ENCODE data around the gene RPP30.
"Not testable (repeated sequence)": the region's sequence is repeated elsewhere in the genome, so short reads cannot be mapped to it uniquely, and the experiment has no call there.

The RPP30 gene

GRCh38 chr10:90888387-90888786 is 16.6 kb downstream of the RPP30 start:
- H3K9me2 ChIP-seq (replicated peaks; ENCODE audit: insufficient read depth, low read length) = no peaks in the 10 kb centered on the region
- H3K36me3 ChIP-seq (ENCODE audit: low read length) = peaks cover 24% of the 10 kb centered on the region; the same call in 1 of the 2 replicates
- H3K9ac ChIP-seq (ENCODE audit: low read length) = no peak overlapping the region
- no peak for TF ChIP-seq EZH2phosphoT487 (conservative IDR thresholded peaks at IDR 0.05; ENCODE audit: low read length)
- H3F3A ChIP-seq (ENCODE audit: insufficient read depth) = no peaks in the 10 kb centered on the region
- H3K4me3 ChIP-seq (ENCODE audit: insufficient read depth, low read length, poor library complexity, severe bottlenecking) = no peak overlapping the region
- H3K79me2 ChIP-seq (ENCODE audit: insufficient read depth, low read length) = no peaks in the 10 kb centered on the region
- no peak overlapping the region for H3K27ac ChIP-seq (ENCODE audit: low read depth, low read length)
- no peak overlapping the region for H2AFZ ChIP-seq (ENCODE audit: low read depth, low read length, severe bottlenecking)
- no peak overlapping the region for H3K4me2 ChIP-seq (ENCODE audit: low read depth, low read length, poor library complexity, severe bottlenecking)
- H3K27me3 ChIP-seq (ENCODE audit: low read length) = no peaks in the 10 kb centered on the region
- no peaks in the 10 kb centered on the region for H4K20me1 ChIP-seq (ENCODE audit: low read depth, low read length)
- H3K9me3 ChIP-seq (ENCODE audit: insufficient read depth, low read length) = no peaks in the 10 kb centered on the region

DNA sequence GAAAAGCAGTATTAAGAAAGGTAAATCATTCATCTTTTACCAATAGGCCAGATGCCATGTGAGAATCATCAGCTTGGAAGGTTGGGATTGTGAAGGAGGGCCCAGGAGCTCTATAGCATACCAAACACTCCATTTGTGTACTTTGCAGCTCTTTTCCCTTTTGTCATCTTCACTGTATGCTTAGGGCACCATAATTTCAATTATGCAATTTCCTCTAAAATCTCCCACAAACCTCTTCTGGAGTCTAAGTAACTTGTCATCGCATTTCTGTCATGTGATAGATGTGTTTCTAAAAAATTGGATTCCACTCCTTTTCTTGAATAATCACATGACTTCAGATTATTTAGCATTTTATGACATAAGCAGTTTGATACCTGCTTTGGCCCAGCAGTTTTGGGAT is 17.9 kb downstream of the RPP30 start:
- Histone ChIP-seq H3K9me3 (ENCODE audit: insufficient read depth, low read length) (no peaks in the 10 kb centered on the region), H3K9me2 (replicated peaks; ENCODE audit: insufficient read depth, low read length) (no peaks in the 10 kb centered on the region), H3K27ac (ENCODE audit: low read depth, low read length) (no peak overlapping the region), H3K4me3 (ENCODE audit: insufficient read depth, low read length, poor library complexity, severe bottlenecking) (no peak overlapping the region), H4K20me1 (ENCODE audit: low read depth, low read length) (no peaks in the 10 kb centered on the region), H2AFZ (ENCODE audit: low read depth, low read length, severe bottlenecking) (no peak overlapping the region), H3K9ac (ENCODE audit: low read length) (no peak overlapping the region), H3K79me2 (ENCODE audit: insufficient read depth, low read length) (no peaks in the 10 kb centered on the region), H3K36me3 (ENCODE audit: low read length) (peaks cover 24% of the 10 kb centered on the region; the same call in 1 of the 2 replicates), H3K4me2 (ENCODE audit: low read depth, low read length, poor library complexity, severe bottlenecking) (no peak overlapping the region), H3K27me3 (ENCODE audit: low read length) (no peaks in the 10 kb centered on the region), H3F3A (ENCODE audit: insufficient read depth) (no peaks in the 10 kb centered on the region)
- no peak for TF ChIP-seq CTCF (IDR thresholded peaks at IDR 0.05; ENCODE audit: insufficient read depth, low read length, poor library complexity, severe bottlenecking)
- TF ChIP-seq EZH2phosphoT487 (conservative IDR thresholded peaks at IDR 0.05; ENCODE audit: low read length) = no peak

DNA sequence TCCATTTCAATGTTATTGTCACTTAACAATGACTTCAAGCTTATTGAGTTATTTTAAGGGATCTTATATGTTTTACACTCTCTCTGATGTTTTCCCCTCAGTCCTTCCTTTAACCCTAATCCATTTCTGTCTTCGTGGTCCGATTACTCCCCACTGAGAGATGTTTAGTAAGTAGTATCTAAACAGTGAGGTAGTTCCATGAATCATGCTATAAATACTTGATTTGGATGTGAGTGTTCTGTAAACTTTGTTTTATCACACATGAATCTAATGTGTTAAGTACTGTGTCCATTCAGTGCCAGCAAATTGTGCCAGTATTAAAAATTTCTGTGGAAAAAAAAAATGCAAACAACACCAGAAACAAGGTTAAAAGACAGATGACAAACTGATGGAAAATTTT is 18.6 kb downstream of the RPP30 start:
- H3K9me2 ChIP-seq (replicated peaks; ENCODE audit: insufficient read depth, low read length) = no peaks in the 10 kb centered on the region
- no peak overlapping the region for H3K4me2 ChIP-seq (ENCODE audit: low read depth, low read length, poor library complexity, severe bottlenecking)
- no peaks in the 10 kb centered on the region for H3K27me3 ChIP-seq (ENCODE audit: low read length)
- TF ChIP-seq EZH2phosphoT487 (conservative IDR thresholded peaks at IDR 0.05; ENCODE audit: low read length) (no peak), CTCF (IDR thresholded peaks at IDR 0.05; ENCODE audit: insufficient read depth, low read length, poor library complexity, severe bottlenecking) (no peak)
- no peak overlapping the region for H2AFZ ChIP-seq (ENCODE audit: low read depth, low read length, severe bottlenecking)
- H4K20me1 ChIP-seq (ENCODE audit: low read depth, low read length) = 0 out of 2 replicates have a peak, but pooled peaks cover 6% of the 10 kb centered on the region
- no peak overlapping the region for H3K4me3 ChIP-seq (ENCODE audit: insufficient read depth, low read length, poor library complexity, severe bottlenecking)
- no peaks in the 10 kb centered on the region for H3K9me3 ChIP-seq (ENCODE audit: insufficient read depth, low read length)
- H3K9ac ChIP-seq (ENCODE audit: low read length) = no peak overlapping the region
- no peaks in the 10 kb centered on the region for H3F3A ChIP-seq (ENCODE audit: insufficient read depth)
- H3K79me2 ChIP-seq (ENCODE audit: insufficient read depth, low read length) = no peaks in the 10 kb centered on the region
- H3K27ac ChIP-seq (ENCODE audit: low read depth, low read length) = no peak overlapping the region
- peaks cover 23% of the 10 kb centered on the region; the same call in 1 of the 2 replicates for H3K36me3 ChIP-seq (ENCODE audit: low read length)

DNA sequence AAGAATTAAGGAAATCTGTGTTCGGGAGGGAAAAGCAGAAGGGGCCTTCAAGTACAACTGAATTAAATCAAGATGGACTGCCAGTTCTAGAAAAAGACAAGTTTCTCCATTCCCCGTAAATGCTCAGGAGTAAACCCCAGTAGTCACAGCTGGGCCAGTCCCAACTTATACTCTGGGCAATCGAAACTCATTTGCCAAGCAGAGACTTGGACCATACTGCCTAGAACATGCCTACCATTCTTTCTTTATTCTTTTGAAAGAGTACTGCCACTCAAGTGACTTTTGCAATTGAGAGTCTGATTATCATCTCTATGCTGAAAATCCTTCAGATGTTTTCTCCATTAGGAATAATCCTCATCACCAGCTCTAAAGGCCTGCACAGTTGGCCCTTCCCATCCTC is 21.4 kb downstream of the RPP30 start:
- Histone ChIP-seq H3K9me2 (replicated peaks; ENCODE audit: insufficient read depth, low read length) (no peaks in the 10 kb centered on the region), H3K36me3 (ENCODE audit: low read length) (peaks cover 23% of the 10 kb centered on the region; the same call in 1 of the 2 replicates), H3K27ac (ENCODE audit: low read depth, low read length) (no peak overlapping the region), H3K79me2 (ENCODE audit: insufficient read depth, low read length) (no peaks in the 10 kb centered on the region), H3K4me2 (ENCODE audit: low read depth, low read length, poor library complexity, severe bottlenecking) (no peak overlapping the region), H3K9me3 (ENCODE audit: insufficient read depth, low read length) (no peaks in the 10 kb centered on the region), H3F3A (ENCODE audit: insufficient read depth) (no peaks in the 10 kb centered on the region), H3K4me3 (ENCODE audit: insufficient read depth, low read length, poor library complexity, severe bottlenecking) (no peak overlapping the region), H3K27me3 (ENCODE audit: low read length) (no peaks in the 10 kb centered on the region), H4K20me1 (ENCODE audit: low read depth, low read length) (0 out of 2 replicates have a peak, but pooled peaks cover 6% of the 10 kb centered on the region), H3K9ac (ENCODE audit: low read length) (no peak overlapping the region), H2AFZ (ENCODE audit: low read depth, low read length, severe bottlenecking) (no peak overlapping the region)
- TF ChIP-seq EZH2phosphoT487 (conservative IDR thresholded peaks at IDR 0.05; ENCODE audit: low read length) (no peak), CTCF (IDR thresholded peaks at IDR 0.05; ENCODE audit: insufficient read depth, low read length, poor library complexity, severe bottlenecking) (no peak)

DNA sequence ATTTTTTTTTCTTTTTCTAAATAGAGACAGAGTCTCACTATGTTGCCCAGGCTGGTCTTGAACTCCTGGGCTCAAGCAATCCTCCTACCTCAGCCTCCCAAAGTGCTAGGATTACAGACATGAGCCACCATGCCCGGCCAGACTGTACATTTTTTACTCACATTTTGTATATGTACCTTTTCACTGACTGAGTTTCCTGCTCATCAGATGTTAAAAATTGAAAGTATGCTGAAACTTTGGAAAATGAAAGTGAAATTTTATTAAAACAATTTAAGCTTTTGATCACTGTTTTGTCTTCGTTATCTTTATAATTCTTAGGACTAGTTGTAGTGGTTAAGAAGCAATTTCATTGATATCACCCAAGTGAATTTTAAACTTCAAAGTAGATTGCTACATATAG is 25.1 kb downstream of the RPP30 start:
- H3K9me2 ChIP-seq (replicated peaks; ENCODE audit: insufficient read depth, low read length); H3K27ac ChIP-seq (ENCODE audit: low read depth, low read length): not testable (repeated sequence)

More for the DNA sequence above, 25.1 kb downstream of the RPP30 start:
- not testable (repeated sequence) for H3K9ac ChIP-seq (ENCODE audit: low read length); H4K20me1 ChIP-seq (ENCODE audit: low read depth, low read length); H3F3A ChIP-seq (ENCODE audit: insufficient read depth); H3K27me3 ChIP-seq (ENCODE audit: low read length); H2AFZ ChIP-seq (ENCODE audit: low read depth, low read length, severe bottlenecking); H3K4me2 ChIP-seq (ENCODE audit: low read depth, low read length, poor library complexity, severe bottlenecking); H3K79me2 ChIP-seq (ENCODE audit: insufficient read depth, low read length); H3K9me3 ChIP-seq (ENCODE audit: insufficient read depth, low read length); H3K4me3 ChIP-seq (ENCODE audit: insufficient read depth, low read length, poor library complexity, severe bottlenecking)
- H3K36me3 ChIP-seq (ENCODE audit: low read length) = peaks cover 21% of the 10 kb centered on the region; the same call in 1 of the 2 replicates

All from SU-DHL-6 (cell line).